PFSK-1 (cell line): Measurements from ENCODE around the gene DTNA.

Source experiments
- POLR2AphosphoS5 ChIP-seq: IDR thresholded peaks from 2 replicates; pipeline ENCODE4 v1.6.1; 2012; ENCODE audit warnings: low read depth, mild to moderate bottlenecking, control low read depth, low read length, moderate library complexity
- SIN3A ChIP-seq: IDR thresholded peaks from 2 replicates; pipeline ENCODE4 v1.6.1; 2012; ENCODE audit warnings: mild to moderate bottlenecking, low read length, moderate library complexity, borderline replicate concordance; ENCODE audit not compliant: insufficient read depth
- TAF1 ChIP-seq: IDR thresholded peaks from 2 replicates; pipeline ENCODE4 v1.6.1; 2012; ENCODE audit warnings: low read length, control low read depth, borderline replicate concordance; ENCODE audit not compliant: insufficient read depth
- TF ChIP-seq, protein P1 (sequence below), 2 experiments: IDR thresholded peaks; 2 replicates each; pipeline versions ENCODE4 v1.6.1 to v1.8.0; 2011 to 2012; ENCODE audit warnings: low read depth in 2 of 2, low read length in 2 of 2, control low read depth in 1 of 2, inconsistent platforms in 1 of 2, mild to moderate bottlenecking in 1 of 2, moderate library complexity in 1 of 2; ENCODE audit not compliant: insufficient read depth in 1 of 2

DNA sequence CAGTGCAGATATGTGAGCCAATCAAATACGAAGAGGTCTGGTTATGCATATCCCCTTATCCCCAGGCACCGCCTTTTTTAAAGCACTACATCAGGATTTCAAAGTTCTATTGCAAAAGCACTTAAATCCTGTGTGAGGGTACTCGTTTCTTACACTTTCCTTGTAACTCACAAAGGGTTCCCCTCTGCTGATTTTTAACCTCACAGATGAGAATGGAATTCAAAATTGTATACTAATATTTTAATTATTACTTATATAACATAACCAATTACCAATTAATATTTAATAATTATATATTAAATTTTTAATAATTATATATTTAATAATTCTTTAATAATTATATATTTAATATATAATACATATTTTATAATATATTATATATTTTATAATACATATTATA, 204.9 kb downstream of the DTNA start:
- no peak for TF ChIP-seq SIN3A
- TF ChIP-seq TAF1: no peak
- TF ChIP-seq, protein P1, sequence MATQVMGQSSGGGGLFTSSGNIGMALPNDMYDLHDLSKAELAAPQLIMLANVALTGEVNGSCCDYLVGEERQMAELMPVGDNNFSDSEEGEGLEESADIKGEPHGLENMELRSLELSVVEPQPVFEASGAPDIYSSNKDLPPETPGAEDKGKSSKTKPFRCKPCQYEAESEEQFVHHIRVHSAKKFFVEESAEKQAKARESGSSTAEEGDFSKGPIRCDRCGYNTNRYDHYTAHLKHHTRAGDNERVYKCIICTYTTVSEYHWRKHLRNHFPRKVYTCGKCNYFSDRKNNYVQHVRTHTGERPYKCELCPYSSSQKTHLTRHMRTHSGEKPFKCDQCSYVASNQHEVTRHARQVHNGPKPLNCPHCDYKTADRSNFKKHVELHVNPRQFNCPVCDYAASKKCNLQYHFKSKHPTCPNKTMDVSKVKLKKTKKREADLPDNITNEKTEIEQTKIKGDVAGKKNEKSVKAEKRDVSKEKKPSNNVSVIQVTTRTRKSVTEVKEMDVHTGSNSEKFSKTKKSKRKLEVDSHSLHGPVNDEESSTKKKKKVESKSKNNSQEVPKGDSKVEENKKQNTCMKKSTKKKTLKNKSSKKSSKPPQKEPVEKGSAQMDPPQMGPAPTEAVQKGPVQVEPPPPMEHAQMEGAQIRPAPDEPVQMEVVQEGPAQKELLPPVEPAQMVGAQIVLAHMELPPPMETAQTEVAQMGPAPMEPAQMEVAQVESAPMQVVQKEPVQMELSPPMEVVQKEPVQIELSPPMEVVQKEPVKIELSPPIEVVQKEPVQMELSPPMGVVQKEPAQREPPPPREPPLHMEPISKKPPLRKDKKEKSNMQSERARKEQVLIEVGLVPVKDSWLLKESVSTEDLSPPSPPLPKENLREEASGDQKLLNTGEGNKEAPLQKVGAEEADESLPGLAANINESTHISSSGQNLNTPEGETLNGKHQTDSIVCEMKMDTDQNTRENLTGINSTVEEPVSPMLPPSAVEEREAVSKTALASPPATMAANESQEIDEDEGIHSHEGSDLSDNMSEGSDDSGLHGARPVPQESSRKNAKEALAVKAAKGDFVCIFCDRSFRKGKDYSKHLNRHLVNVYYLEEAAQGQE (IDR thresholded peaks at IDR 0.05; ENCODE audit: insufficient read depth in 1 of 2, low read depth in 2 of 2, low read length in 2 of 2): no peak
- TF ChIP-seq POLR2AphosphoS5: no peak
